CD14-positive monocyte (primary cell): ENCODE measurements around the gene TOPBP1. TPM values are rescaled to one million over a fixed set of nuclear protein-coding genes. Genes with fewer than 3 reads are reported as not detected.

Experiments used
- DNase-seq, 3 donors: peaks; one replicate each; pipeline ENCODE4 v3.0.0-alpha.2; 2011 to 2022
- H2AFZ ChIP-seq: 2 replicates; pipeline ENCODE4 v1.6.0; 2012; ENCODE audit warnings: mild to moderate bottlenecking, low read depth, low read length, inconsistent platforms; ENCODE audit not compliant: insufficient read depth, poor library complexity, severe bottlenecking
- H3K27ac ChIP-seq, 2 donors: 1 replicate in 1 of 2; 2 replicates in 1 of 2; pipeline ENCODE4 v1.5.1; 2012 to 2013; ENCODE audit warnings: low read length in 2 of 2, control low read depth in 1 of 2, inconsistent platforms in 1 of 2, low read depth in 1 of 2, mild to moderate bottlenecking in 1 of 2
- H3K27me3 ChIP-seq, 2 donors: one replicate each; pipeline versions ENCODE4 v1.6.0 to v1.6.1; 2011 to 2013; ENCODE audit warnings: low read length in 2 of 2; ENCODE audit not compliant: control insufficient read depth in 2 of 2, insufficient read depth in 2 of 2
- H3K36me3 ChIP-seq, 2 donors: replicated peaks in 1 of 2; 1 replicate in 1 of 2; 2 replicates in 1 of 2; pipeline versions ENCODE4 v1.5.1 to v1.6.1; 2012 to 2013; ENCODE audit warnings: low read length in 2 of 2, control low read depth in 1 of 2, inconsistent platforms in 1 of 2, mild to moderate bottlenecking in 1 of 2; ENCODE audit not compliant: insufficient read depth in 2 of 2, control insufficient read depth in 1 of 2
- H3K4me1 ChIP-seq, 2 donors: 1 replicate in 1 of 2; 2 replicates in 1 of 2; pipeline versions ENCODE4 v1.5.1 to v1.6.1; 2012 to 2013; ENCODE audit warnings: low read length in 2 of 2, control low read depth in 1 of 2, inconsistent platforms in 1 of 2, mild to moderate bottlenecking in 1 of 2, moderate library complexity in 1 of 2; ENCODE audit not compliant: insufficient read depth in 2 of 2, control insufficient read depth in 1 of 2
- H3K4me2 ChIP-seq: replicated peaks from 2 replicates; pipeline ENCODE3; 2012; ENCODE audit warnings: low read length, moderate library complexity, mild to moderate bottlenecking; ENCODE audit not compliant: poor library complexity, severe bottlenecking; ENCODE audit errors: extremely low read depth
- H3K4me3 ChIP-seq, 3 experiments: fragments of 200-600 bp in 1 of 3; sonication (generic) in 1 of 3; replicated peaks in 1 of 3; 1 replicate in 2 of 3; 2 replicates in 1 of 3; pipeline ENCODE4 v1.5.1; 2011 to 2013; ENCODE audit warnings: low read length in 3 of 3, mild to moderate bottlenecking in 3 of 3, control low read depth in 2 of 3, low read depth in 2 of 3, inconsistent platforms in 1 of 3, moderate library complexity in 1 of 3
- H3K79me2 ChIP-seq: 2 replicates; pipeline ENCODE4 v1.6.0; 2012; ENCODE audit warnings: mild to moderate bottlenecking, control low read depth, inconsistent platforms, low read length, moderate library complexity; ENCODE audit not compliant: insufficient read depth
- H3K9ac ChIP-seq: 2 replicates; pipeline ENCODE4 v1.6.0; 2017; ENCODE audit warnings: low read length, mild to moderate bottlenecking; ENCODE audit not compliant: insufficient read depth, poor library complexity, severe bottlenecking
- H3K9me3 ChIP-seq, 2 donors: replicated peaks in 1 of 2; 1 replicate in 1 of 2; 2 replicates in 1 of 2; pipeline versions ENCODE4 v1.5.1 to v1.6.1; 2012 to 2013; ENCODE audit warnings: low read length in 2 of 2, control low read depth in 1 of 2; ENCODE audit not compliant: control insufficient read depth in 1 of 2, insufficient read depth in 1 of 2
- H4K20me1 ChIP-seq: 2 replicates; pipeline ENCODE4 v1.6.0; 2012; ENCODE audit warnings: mild to moderate bottlenecking, low read length, control low read depth, moderate library complexity; ENCODE audit not compliant: insufficient read depth
- H3K27ac Mint-ChIP-seq, 7 donors: one replicate each; pipeline ENCODE4 v1.8.0; 2020; ENCODE audit warnings: mild to moderate bottlenecking in 7 of 7, mixed read lengths in 7 of 7, moderate library complexity in 6 of 7, inconsistent platforms in 2 of 7
- H3K27me3 Mint-ChIP-seq, 3 donors: one replicate each; pipeline ENCODE4 v1.8.0; 2021 to 2022; ENCODE audit warnings: low read depth in 3 of 3, mild to moderate bottlenecking in 3 of 3, mixed read lengths in 3 of 3, moderate library complexity in 3 of 3, inconsistent platforms in 1 of 3
- H3K36me3 Mint-ChIP-seq, 2 donors: one replicate each; pipeline ENCODE4 v1.8.0; 2020; ENCODE audit warnings: mixed read lengths in 2 of 2, inconsistent platforms in 1 of 2, mild to moderate bottlenecking in 1 of 2
- H3K4me1 Mint-ChIP-seq: one replicate; pipeline ENCODE4 v1.8.0; 2020; ENCODE audit warnings: mild to moderate bottlenecking, mixed read lengths
- H3K4me3 Mint-ChIP-seq, 2 donors: one replicate each; pipeline ENCODE4 v1.8.0; 2020; ENCODE audit warnings: mild to moderate bottlenecking in 2 of 2, mixed read lengths in 2 of 2, moderate library complexity in 1 of 2
- H3K9me3 Mint-ChIP-seq, 7 donors: one replicate each; pipeline ENCODE4 v1.8.0; 2020 to 2022; ENCODE audit warnings: mixed read lengths in 7 of 7, mild to moderate bottlenecking in 6 of 7, moderate library complexity in 6 of 7, inconsistent platforms in 2 of 7
- CTCF ChIP-seq: fragments of 200-600 bp; IDR thresholded peaks from one replicate; pipeline ENCODE4 v1.8.0; 2022; ENCODE audit warnings: antibody characterized with exemption, mild to moderate bottlenecking
- WGBS: methylation state at CpG from one replicate; pipeline ENCODE4 v1.1.5; 2013; ENCODE audit warnings: missing lambda C conversion rate; ENCODE audit not compliant: insufficient coverage; 5-methylcytosine and 5-hydroxymethylcytosine counted together
- intact Hi-C, 2 donors: fragments of 100-400 bp; cut with micrococcal nuclease; formaldehyde crosslinking; loops; one replicate each; pipeline versions ENCODE4 v1.15.0 to v1.15.1; 2023
- polyA plus RNA-seq, 3 donors: library from polyadenylated mRNA; depleted of rRNA in 1 of 3; unstranded in 2 of 3; stranded (reverse) in 1 of 3; fragments of 300-500 nt in 2 of 3; fragments of >200 nt in 1 of 3; fragmentation: Illumina TruSeq in 2 of 3; gene quantifications; 1 replicate in 2 of 3; 2 replicates in 1 of 3; pipeline ENCODE4 v1.2.3, GENCODE V29; 2012 to 2021

Gene TOPBP1
- polyA plus RNA-seq, 3 donors, result 4.9 to 24.3 (median 7.0) TPM

- DNase-seq, result peak; percentile 100
- TF ChIP-seq CTCF, result peak; percentile 13
- Histone ChIP-seq H4K20me1 (peaks cover 37% of the 10 kb centered on the region), H3K4me3 (peak overlapping the region; percentile 39 to 100 (median 92)), H3K36me3 (peaks cover 28 to 31% of the 10 kb centered on the region in 2 donors), H3K9ac (peak overlapping the region; percentile 81), H3K27ac (peak overlapping the region; percentile 97 to 99), H3K4me2 (peak overlapping the region; percentile 83), H3K79me2 (peaks cover 40% of the 10 kb centered on the region), H3K4me1 (peaks cover 61 to 78% of the 10 kb centered on the region in 2 donors), H2AFZ (peak overlapping the region; percentile 2), H3K9me3 (no peaks in the 10 kb centered on the region), H3K27me3 (no peaks in the 10 kb centered on the region)
- Mint-ChIP-seq H3K9me3 (no peaks in the 10 kb centered on the region), H3K4me1 (peaks cover 73% of the 10 kb centered on the region), H3K27ac (peak overlapping the region; percentile 99 to 100 (median 99)), H3K4me3 (peak overlapping the region; percentile 77 to 88), H3K27me3 (peaks cover 0 to 1% (median 0%) of the 10 kb centered on the region in 3 donors), H3K36me3 (peaks cover 27 to 30% of the 10 kb centered on the region in 2 donors)
- 0% methylated on average over 32 of the region's 33 CpGs for WGBS
- intact Hi-C loops, result loop anchor here (2.0 to 10.0 kb wide), 3 partner anchors 232 to 851 kb away; partner anchors contain the start of genes NPHP3 (in 2 of the 2) and SRPRB (in 1 of the 2)
Measured at GRCh38 chr3:133573054-133573628, 88.6 kb downstream of the TOPBP1 start.

DNA sequence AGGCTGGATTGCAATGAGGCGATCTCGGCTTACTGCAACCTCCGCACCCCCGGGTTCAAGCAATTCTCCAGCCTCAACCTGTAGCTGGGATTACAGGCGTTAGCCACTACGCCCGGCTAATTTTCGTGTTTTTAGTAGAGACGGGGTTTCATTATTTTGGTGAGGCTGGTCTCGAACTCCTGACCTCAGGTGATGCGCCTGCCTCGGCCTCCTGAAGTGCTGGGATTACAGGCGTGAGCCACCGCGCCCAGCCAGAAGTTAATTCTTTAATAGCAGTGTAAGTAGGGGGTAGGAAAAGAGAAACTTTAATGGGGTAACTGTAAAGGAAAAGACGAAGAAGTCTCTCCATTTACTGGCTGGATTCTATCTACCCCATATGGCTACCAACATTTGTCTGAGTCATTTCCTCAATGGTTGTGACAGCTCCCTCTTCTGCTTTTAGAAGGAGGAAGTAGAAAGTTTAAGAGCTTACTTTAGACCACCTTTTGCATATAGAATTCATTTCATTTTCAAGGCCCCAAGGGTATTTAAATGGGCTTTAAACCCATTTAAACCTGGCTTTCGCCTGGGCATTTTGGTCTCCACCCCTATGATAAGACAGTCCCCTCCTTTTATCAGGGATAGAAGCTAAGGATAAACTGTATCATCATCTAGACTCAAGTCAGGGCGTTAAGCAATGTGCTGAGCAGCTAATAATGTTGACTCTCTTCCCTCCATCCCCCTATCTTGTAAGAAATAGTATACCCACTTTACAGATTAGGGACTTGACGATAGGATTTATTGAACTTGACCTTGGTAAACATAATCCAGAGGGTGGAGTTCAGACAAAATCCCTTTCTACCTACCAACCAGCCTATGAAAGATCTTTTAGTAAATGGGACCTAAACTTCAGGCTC lies 89.3 kb downstream of the TOPBP1 start:
- no peak for TF ChIP-seq CTCF
- intact Hi-C loops, result loop anchor here (2.0 to 10.0 kb wide), 3 partner anchors 232 to 850 kb away; partner anchors contain the start of genes NPHP3 (in 2 of the 2) and SRPRB (in 1 of the 2)
- peak overlapping the region; percentile 83 for H3K4me2 ChIP-seq
- H3K4me3 Mint-ChIP-seq, result peak overlapping the region; percentile 77 to 88
- H3K79me2 ChIP-seq, result peaks cover 32% of the 10 kb centered on the region
- peak overlapping the region; percentile 97 to 99 for H3K27ac ChIP-seq
- peaks cover 57 to 70% of the 10 kb centered on the region in 2 donors for H3K4me1 ChIP-seq
- H4K20me1 ChIP-seq, result peaks cover 29% of the 10 kb centered on the region
- peaks cover 21 to 24% of the 10 kb centered on the region in 2 donors for H3K36me3 ChIP-seq
- H2AFZ ChIP-seq, result peak overlapping the region; percentile 36
- H3K4me1 Mint-ChIP-seq, result peaks cover 69% of the 10 kb centered on the region
- peaks cover 0 to 2% (median 0%) of the 10 kb centered on the region in 3 donors for H3K27me3 Mint-ChIP-seq
- H3K4me3 ChIP-seq, result peak overlapping the region; percentile 33 to 72 (median 43)
- H3K9me3 Mint-ChIP-seq, result no peaks in the 10 kb centered on the region
- H3K36me3 Mint-ChIP-seq, result peaks cover 20 to 22% of the 10 kb centered on the region in 2 donors
- H3K9me3 ChIP-seq, result no peaks in the 10 kb centered on the region
- H3K27ac Mint-ChIP-seq, result peak overlapping the region; percentile 99 to 100 (median 99)
- H3K9ac ChIP-seq, result peak overlapping the region; percentile 74
- peak; percentile 87 to 94 (median 94) for DNase-seq
- 8% methylated on average over 7 of the region's 19 CpGs for whole genome bisulfite sequencing
- no peaks in the 10 kb centered on the region for H3K27me3 ChIP-seq
